Loucy (cell line): ENCODE results near the gene SORCS2.

Experiments used
- H2AFZ ChIP-seq: fragments of 200-600 bp; sonication (generic); 2 replicates; pipeline ENCODE4 v1.6.0; 2016; ENCODE audit warnings: antibody characterized with exemption, mild to moderate bottlenecking, low read length, moderate library complexity
- H3F3A ChIP-seq: fragments of 200-600 bp; 2 replicates; pipeline ENCODE4 v1.6.0; 2016; ENCODE audit warnings: antibody characterized with exemption, low read depth, mild to moderate bottlenecking
- H3K27me3 ChIP-seq: fragments of 200-600 bp; sonication (generic); 2 replicates; pipeline ENCODE4 v1.6.1; 2014; ENCODE audit warnings: low read length, mild to moderate bottlenecking; ENCODE audit not compliant: insufficient read depth, poor library complexity, severe bottlenecking
- H3K36me3 ChIP-seq: fragments of 200-600 bp; sonication (generic); 2 replicates; pipeline ENCODE4 v1.6.1; 2016; ENCODE audit warnings: low read length; ENCODE audit not compliant: insufficient read depth
- H3K4me1 ChIP-seq: fragments of 200-600 bp; sonication (generic); 2 replicates; pipeline ENCODE4 v1.5.1; 2014; ENCODE audit warnings: low read length, mild to moderate bottlenecking; ENCODE audit not compliant: insufficient read depth, poor library complexity, severe bottlenecking
- H3K4me2 ChIP-seq: fragments of 200-600 bp; sonication (generic); 2 replicates; pipeline ENCODE4 v1.6.0; 2014; ENCODE audit warnings: antibody characterized with exemption, low read length, low read depth, mild to moderate bottlenecking; ENCODE audit not compliant: poor library complexity, severe bottlenecking
- H3K4me3 ChIP-seq: fragments of 200-600 bp; sonication (generic); 2 replicates; pipeline ENCODE4 v1.5.1; 2014; ENCODE audit warnings: low read length, mild to moderate bottlenecking, mixed read lengths; ENCODE audit not compliant: poor library complexity, severe bottlenecking
- H3K79me2 ChIP-seq: fragments of 200-600 bp; sonication (generic); 2 replicates; pipeline ENCODE4 v1.6.1; 2014; ENCODE audit warnings: low read length; ENCODE audit not compliant: insufficient read depth
- H3K9ac ChIP-seq: fragments of 200-600 bp; sonication (generic); 2 replicates; pipeline ENCODE4 v1.6.0; 2014; ENCODE audit warnings: mild to moderate bottlenecking, low read depth, low read length, moderate library complexity; ENCODE audit not compliant: poor library complexity, severe bottlenecking
- H3K9me2 ChIP-seq: fragments of 200-600 bp; sonication (generic); replicated peaks from 2 replicates; pipeline ENCODE4 v1.6.1; 2016; ENCODE audit warnings: low read depth, low read length, mixed read lengths
- H3K9me3 ChIP-seq: fragments of 200-600 bp; sonication (generic); 2 replicates; pipeline ENCODE4 v1.6.1; 2014; ENCODE audit warnings: mild to moderate bottlenecking, antibody characterized with exemption, low read length, low read depth; ENCODE audit not compliant: insufficient read depth
- H4K20me1 ChIP-seq: fragments of 200-600 bp; sonication (generic); 2 replicates; pipeline ENCODE4 v1.6.0; 2014; ENCODE audit warnings: antibody characterized with exemption, low read length, mild to moderate bottlenecking; ENCODE audit not compliant: insufficient read depth, poor library complexity, severe bottlenecking
- CTCF ChIP-seq: fragments of 200-600 bp; sonication (generic); conservative IDR thresholded peaks from 2 replicates; pipeline ENCODE4 v1.5.1; 2014; ENCODE audit warnings: mild to moderate bottlenecking, antibody characterized with exemption, low read length
- EZH2phosphoT487 ChIP-seq: fragments of 200-600 bp; IDR thresholded peaks from 2 replicates; pipeline ENCODE4 v1.6.1; 2018; ENCODE audit warnings: antibody characterized with exemption, mild to moderate bottlenecking, moderate library complexity, borderline replicate concordance

The SORCS2 gene

GRCh38 chr4:7622371-7622770 is 430.0 kb downstream of the SORCS2 start:
- Histone ChIP-seq H3K4me2 (no peak overlapping the region), H3K27me3 (no peaks in the 10 kb centered on the region), H3F3A (no peaks in the 10 kb centered on the region), H2AFZ (no peak overlapping the region), H3K9me3 (peaks cover 2% of the 10 kb centered on the region; the same call in 1 of the 2 replicates), H3K9me2 (no peaks in the 10 kb centered on the region), H3K79me2 (no peaks in the 10 kb centered on the region), H3K4me1 (no peaks in the 10 kb centered on the region), H3K36me3 (no peaks in the 10 kb centered on the region), H4K20me1 (no peaks in the 10 kb centered on the region), H3K9ac (no peak overlapping the region), H3K4me3 (no peak overlapping the region)
- TF ChIP-seq CTCF, result no peak
- TF ChIP-seq EZH2phosphoT487, result no peak

- no peaks in the 10 kb centered on the region for H3K27me3 ChIP-seq
- no peaks in the 10 kb centered on the region for H3K4me1 ChIP-seq
- no peak overlapping the region for H3K9ac ChIP-seq
- peaks cover 2% of the 10 kb centered on the region; the same call in 1 of the 2 replicates for H3K9me3 ChIP-seq
- no peaks in the 10 kb centered on the region for H4K20me1 ChIP-seq
- no peaks in the 10 kb centered on the region for H3K9me2 ChIP-seq
- no peak overlapping the region for H2AFZ ChIP-seq
- H3K4me3 ChIP-seq, result no peak overlapping the region
- no peaks in the 10 kb centered on the region for H3K36me3 ChIP-seq
- no peak for TF ChIP-seq EZH2phosphoT487
- no peak for TF ChIP-seq CTCF
- no peak overlapping the region for H3K4me2 ChIP-seq
- H3F3A ChIP-seq, result no peaks in the 10 kb centered on the region
- no peaks in the 10 kb centered on the region for H3K79me2 ChIP-seq
Measured at GRCh38 chr4:7623468-7623867, 431.1 kb downstream of the SORCS2 start.

GRCh38 chr4:7624396-7624980 is 432.1 kb downstream of the SORCS2 start:
- no peak overlapping the region for H3K4me3 ChIP-seq

More at GRCh38 chr4:7624396-7624980, 432.1 kb downstream of the SORCS2 start:
- H2AFZ ChIP-seq, result no peak overlapping the region
- TF ChIP-seq EZH2phosphoT487 (no peak), CTCF (no peak)
- H3K27me3 ChIP-seq, result no peaks in the 10 kb centered on the region
- H3K4me1 ChIP-seq, result no peaks in the 10 kb centered on the region
- no peak overlapping the region for H3K9ac ChIP-seq
- no peak overlapping the region for H3K4me2 ChIP-seq
- no peaks in the 10 kb centered on the region for H3K79me2 ChIP-seq
- H3K36me3 ChIP-seq, result no peaks in the 10 kb centered on the region
- no peaks in the 10 kb centered on the region for H3K9me2 ChIP-seq
- H3F3A ChIP-seq, result no peaks in the 10 kb centered on the region
- peaks cover 2% of the 10 kb centered on the region; the same call in 1 of the 2 replicates for H3K9me3 ChIP-seq
- H4K20me1 ChIP-seq, result no peaks in the 10 kb centered on the region
